Ishikawa (cell line): ENCODE data around the gene SPATA31A3.
"Not testable (repeated sequence)": the region's sequence is repeated elsewhere in the genome, so short reads cannot be mapped to it uniquely, and the experiment has no call there.

Source experiments
- CREB1 ChIP-seq: IDR thresholded peaks from 2 replicates; pipeline ENCODE4 v1.6.1; 2012; ENCODE audit warnings: low read depth
- YY1 ChIP-seq: IDR thresholded peaks from 2 replicates; pipeline ENCODE4 v1.6.1; 2012; ENCODE audit warnings: low read depth
- ZBTB7A ChIP-seq: IDR thresholded peaks from 2 replicates; pipeline ENCODE4 v1.6.1; 2012; ENCODE audit warnings: low read depth

SPATA31A3 gene

DNA sequence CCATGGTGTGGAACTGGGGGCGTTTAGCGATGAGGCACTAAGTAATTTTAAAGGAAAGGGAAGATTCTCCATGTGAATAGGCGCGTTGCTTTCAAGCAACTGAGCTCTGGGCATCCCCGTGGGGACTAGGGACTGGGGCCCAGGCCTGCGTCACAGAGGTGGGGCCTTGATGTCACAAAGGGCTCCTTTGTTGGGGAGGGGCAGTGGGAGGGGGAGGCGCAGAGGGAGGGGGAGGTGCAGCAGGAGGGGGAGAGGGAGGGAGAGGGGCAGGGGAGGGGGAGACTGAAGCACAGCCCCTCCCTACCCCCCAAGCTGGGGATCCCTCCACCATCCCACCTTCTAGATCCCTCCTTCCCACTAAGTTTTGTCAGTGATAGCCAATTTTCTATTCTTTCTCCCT lies at the start of gene SPATA31A3:
TSS of gene SPATA31A3 (minus strand) at position 101 of the 400 bp plus-strand sequence. CDS start at position 72, 29 bp downstream.
- TF ChIP-seq YY1, CREB1, ZBTB7A: not testable (repeated sequence)
